H1 (cell line): ENCODE results near the gene JAKMIP1. TPM values are rescaled to one million over a fixed set of nuclear protein-coding genes. Genes with fewer than 3 reads are reported as not detected.
A peak's percentile ranks its signal among the peaks of the same experiment; 100 is the strongest.

ENCODE experiments used
- CTCF ChIA-PET: fragments of 300-600 bp; sonication (Branson Sonifier 250); formaldehyde crosslinking; loops from one replicate; lab custom pipeline; 2021; ENCODE audit not compliant: partially characterized antibody; lab: Charles Lee
- POLR2A ChIA-PET: fragments of 300-600 bp; sonication (Branson Sonifier 250); formaldehyde crosslinking; loops from one replicate; lab custom pipeline; 2021; ENCODE audit warnings: inconsistent platforms; ENCODE audit not compliant: partially characterized antibody; lab: Charles Lee
- DNase-seq, 2 experiments: peaks; one replicate each; pipeline versions ENCODE4 v3.0.0 to v3.0.0-alpha.2; 2010 to 2022; ENCODE audit warnings: low spot score in 2 of 2, low read depth in 1 of 2, mixed read lengths in 1 of 2
- FAIRE-seq: peaks from 2 replicates; lab custom pipeline; 2011; peaks lifted over from hg19 to GRCh38; lab: Jason Lieb, UNC
- H2AFZ ChIP-seq: 2 replicates; pipeline ENCODE4 v1.8.1; 2012; ENCODE audit warnings: low read length, inconsistent platforms
- H2AK5ac ChIP-seq: 2 replicates; pipeline ENCODE4 v1.6.1; 2013; ENCODE audit warnings: low read depth, low read length
- H2BK120ac ChIP-seq: replicated peaks from 2 replicates; pipeline ENCODE3; 2013; ENCODE audit warnings: low read depth, low read length, inconsistent platforms
- H2BK12ac ChIP-seq: 2 replicates; pipeline ENCODE4 v1.6.1; 2013; ENCODE audit warnings: low read depth, low read length
- H2BK15ac ChIP-seq: 2 replicates; pipeline ENCODE4 v1.6.1; 2013; ENCODE audit warnings: low read length
- H2BK20ac ChIP-seq: 2 replicates; pipeline ENCODE4 v1.6.1; 2013; ENCODE audit warnings: low read length
- H2BK5ac ChIP-seq: 2 replicates; pipeline ENCODE4 v1.6.1; 2013; ENCODE audit warnings: low read depth, low read length
- H3K14ac ChIP-seq: 2 replicates; pipeline ENCODE4 v1.6.1; 2013; ENCODE audit warnings: inconsistent platforms; ENCODE audit not compliant: insufficient read length
- H3K18ac ChIP-seq: 2 replicates; pipeline ENCODE4 v1.6.1; 2013; ENCODE audit warnings: low read length; ENCODE audit errors: extremely low read depth
- H3K23ac ChIP-seq: 2 replicates; pipeline ENCODE4 v1.6.1; 2013; ENCODE audit warnings: inconsistent platforms; ENCODE audit not compliant: insufficient read length
- H3K23me2 ChIP-seq: 2 replicates; pipeline ENCODE4 v1.6.1; 2013; ENCODE audit warnings: low read depth, low read length
- H3K27ac ChIP-seq: 2 replicates; pipeline ENCODE4 v1.6.1; 2011; ENCODE audit warnings: low read depth, low read length, inconsistent platforms
- H3K27me3 ChIP-seq, 4 experiments: replicated peaks in 1 of 4; 1 replicate in 1 of 4; 2 replicates in 3 of 4; pipeline versions ENCODE4 v1.6.1 to v1.8.1; 2011 to 2013; ENCODE audit warnings: low read length in 3 of 4, mild to moderate bottlenecking in 3 of 4, inconsistent platforms in 2 of 4, mixed read lengths in 2 of 4, moderate library complexity in 1 of 4; ENCODE audit not compliant: control insufficient read depth in 3 of 4, insufficient read depth in 3 of 4; ENCODE audit errors: extremely low read depth in 1 of 4
- H3K36me3 ChIP-seq, 4 experiments: 2 replicates each; pipeline versions ENCODE4 v1.6.1 to v1.8.1; 2011 to 2013; ENCODE audit warnings: mild to moderate bottlenecking in 4 of 4, low read length in 3 of 4, moderate library complexity in 2 of 4, control low read depth in 1 of 4, inconsistent platforms in 1 of 4; ENCODE audit not compliant: insufficient read depth in 4 of 4, control insufficient read depth in 2 of 4
- H3K4ac ChIP-seq: replicated peaks from 2 replicates; pipeline ENCODE3; 2013; ENCODE audit warnings: low read length, low read depth, mixed read lengths, inconsistent platforms; ENCODE audit not compliant: insufficient read length
- H3K4me1 ChIP-seq, 4 experiments: replicated peaks in 1 of 4; 1 replicate in 1 of 4; 2 replicates in 3 of 4; pipeline versions ENCODE4 v1.6.1 to v1.8.1; 2011 to 2013; ENCODE audit warnings: low read length in 3 of 4, inconsistent platforms in 2 of 4, mixed read lengths in 1 of 4; ENCODE audit not compliant: insufficient read depth in 4 of 4, control insufficient read depth in 3 of 4
- H3K4me2 ChIP-seq, 2 experiments: 2 replicates each; pipeline versions ENCODE4 v1.6.1 to v1.8.1; 2011 to 2013; ENCODE audit warnings: low read depth in 2 of 2, low read length in 2 of 2, control low read depth in 1 of 2, inconsistent platforms in 1 of 2, mild to moderate bottlenecking in 1 of 2; ENCODE audit not compliant: insufficient read depth in 1 of 2
- H3K4me3 ChIP-seq, 4 experiments: fragments of 200-600, 300-600 bp in 1 of 4; sonication (generic), shearing (Covaris generic), sonication (Bioruptor Twin) in 1 of 4; 2 replicates each; pipeline versions ENCODE4 v1.5.1 to v1.8.1; 2011 to 2016; ENCODE audit warnings: low read length in 4 of 4, low read depth in 3 of 4, control low read depth in 2 of 4, inconsistent platforms in 2 of 4, mild to moderate bottlenecking in 2 of 4, mixed read lengths in 1 of 4, moderate library complexity in 1 of 4; ENCODE audit not compliant: insufficient read depth in 2 of 4; ENCODE audit errors: extremely low read depth in 1 of 4
- H3K56ac ChIP-seq: replicated peaks from 2 replicates; pipeline ENCODE3; 2013; ENCODE audit warnings: low read depth, mild to moderate bottlenecking, mixed read lengths, low read length, inconsistent platforms; ENCODE audit not compliant: insufficient read length
- H3K79me1 ChIP-seq: 2 replicates; pipeline ENCODE4 v1.6.1; 2013; ENCODE audit warnings: low read depth, low read length, control low read depth
- H3K79me2 ChIP-seq, 2 experiments: 2 replicates each; pipeline versions ENCODE4 v1.6.1 to v1.8.1; 2012 to 2013; ENCODE audit warnings: low read length in 2 of 2, mild to moderate bottlenecking in 2 of 2, inconsistent platforms in 1 of 2; ENCODE audit not compliant: insufficient read depth in 2 of 2, control insufficient read depth in 1 of 2
- H3K9ac ChIP-seq, 4 experiments: replicated peaks in 1 of 4; 1 replicate in 1 of 4; 2 replicates in 3 of 4; pipeline versions ENCODE4 v1.6.1 to v1.8.1; 2011 to 2013; ENCODE audit warnings: low read depth in 3 of 4, low read length in 3 of 4, control low read depth in 2 of 4, mild to moderate bottlenecking in 2 of 4, moderate library complexity in 2 of 4, inconsistent platforms in 1 of 4; ENCODE audit errors: extremely low read depth in 1 of 4
- H3K9me3 ChIP-seq, 2 experiments: 2 replicates each; pipeline versions ENCODE4 v1.6.1 to v1.8.1; 2012 to 2013; ENCODE audit warnings: mild to moderate bottlenecking in 2 of 2, moderate library complexity in 2 of 2, control low read depth in 1 of 2, inconsistent platforms in 1 of 2, low read depth in 1 of 2, low read length in 1 of 2, mixed read lengths in 1 of 2; ENCODE audit not compliant: insufficient read depth in 2 of 2
- H4K20me1 ChIP-seq, 2 experiments: replicated peaks in 1 of 2; 2 replicates each; pipeline versions ENCODE3 to v1.8.1; 2011 to 2013; ENCODE audit warnings: inconsistent platforms in 2 of 2, low read length in 2 of 2, mild to moderate bottlenecking in 1 of 2; ENCODE audit not compliant: insufficient read depth in 2 of 2, control insufficient read depth in 1 of 2
- H4K5ac ChIP-seq: 2 replicates; pipeline ENCODE4 v1.6.1; 2013; ENCODE audit warnings: low read length, low read depth, mixed read lengths, inconsistent platforms; ENCODE audit not compliant: insufficient read length
- H4K8ac ChIP-seq: 2 replicates; pipeline ENCODE4 v1.8.0; 2013; ENCODE audit warnings: mild to moderate bottlenecking, moderate library complexity, low read length, inconsistent platforms; ENCODE audit not compliant: insufficient read depth; ENCODE audit errors: extremely low read depth
- H4K91ac ChIP-seq: replicated peaks from 2 replicates; pipeline ENCODE3; 2013; ENCODE audit warnings: low read length, mixed read lengths, inconsistent platforms; ENCODE audit not compliant: insufficient read length
- CREB1 ChIP-seq: IDR thresholded peaks from 2 replicates; pipeline ENCODE4 v1.6.1; 2012; ENCODE audit warnings: inconsistent platforms
- EP300 ChIP-seq, 2 experiments: IDR thresholded peaks; 1 replicate in 1 of 2; 2 replicates in 1 of 2; pipeline ENCODE4 v1.6.1; 2011 to 2012; ENCODE audit warnings: low read depth in 2 of 2, low read length in 2 of 2, mild to moderate bottlenecking in 2 of 2, borderline replicate concordance in 1 of 2, inconsistent platforms in 1 of 2, moderate library complexity in 1 of 2
- GABPA ChIP-seq: IDR thresholded peaks from 2 replicates; pipeline ENCODE4 v1.6.1; 2011; ENCODE audit warnings: mild to moderate bottlenecking, low read length, moderate library complexity, borderline replicate concordance; ENCODE audit not compliant: insufficient read depth
- HDAC6 ChIP-seq: IDR thresholded peaks from one replicate; pipeline ENCODE4 v1.7.1; 2012; ENCODE audit warnings: low read depth, mild to moderate bottlenecking, inconsistent platforms, low read length, moderate library complexity
- KDM1A ChIP-seq: fragments of 200-600, 300-600 bp; sonication (generic); IDR thresholded peaks from 2 replicates; pipeline ENCODE4 v1.7.1; 2016; ENCODE audit warnings: mild to moderate bottlenecking, low read length, borderline replicate concordance
- KDM5A ChIP-seq: fragments of 200-600 bp; IDR thresholded peaks from 2 replicates; pipeline ENCODE4 v1.7.1; 2012; ENCODE audit warnings: mild to moderate bottlenecking, low read length, inconsistent platforms, mixed read lengths
- NANOG ChIP-seq: IDR thresholded peaks from 2 replicates; pipeline ENCODE4 v1.6.1; 2011; ENCODE audit warnings: low read length, low read depth, mild to moderate bottlenecking, inconsistent platforms; ENCODE audit not compliant: insufficient read depth, poor library complexity, severe bottlenecking
- SIRT6 ChIP-seq: IDR thresholded peaks from one replicate; pipeline ENCODE4 v1.7.1; 2012; ENCODE audit warnings: low read length, inconsistent platforms
- SIX5 ChIP-seq: IDR thresholded peaks from 2 replicates; pipeline ENCODE4 v1.6.1; 2011; ENCODE audit warnings: mild to moderate bottlenecking, low read depth, low read length
- SP4 ChIP-seq: IDR thresholded peaks from 2 replicates; pipeline ENCODE4 v1.6.1; 2012; ENCODE audit warnings: low read length, inconsistent platforms
- SUZ12 ChIP-seq: fragments of 200-600 bp; sonication (generic); IDR thresholded peaks from 2 replicates; pipeline ENCODE4 v1.6.1; 2012; ENCODE audit warnings: mild to moderate bottlenecking, inconsistent platforms, low read length, moderate library complexity, mixed read lengths
- TAF7 ChIP-seq: optimal IDR thresholded peaks from 2 replicates; pipeline ENCODE3; 2011; ENCODE audit warnings: low read depth, mild to moderate bottlenecking, inconsistent platforms, low read length, moderate library complexity, borderline replicate concordance
- YY1 ChIP-seq: IDR thresholded peaks from 2 replicates; pipeline ENCODE4 v1.6.1; 2011; ENCODE audit warnings: low read depth, mild to moderate bottlenecking, low read length
- ZNF274 ChIP-seq: IDR thresholded peaks from 2 replicates; pipeline ENCODE4 v1.7.0; 2012; ENCODE audit warnings: low read length, borderline replicate concordance; ENCODE audit errors: extremely low read depth
- WGBS, 2 experiments: shearing (Covaris generic) in 1 of 2; methylation state at CpG; one replicate each; pipeline versions ENCODE4 v1.1.6 to v1.1.7; 2013 to 2015; ENCODE audit warnings: low lambda C conversion rate in 2 of 2, mixed read lengths in 2 of 2, inconsistent platforms in 1 of 2, low coverage in 1 of 2, missing lambda C conversion rate in 1 of 2; ENCODE audit not compliant: insufficient replicate concordance in 2 of 2, insufficient coverage in 1 of 2, insufficient read length in 1 of 2; ENCODE audit errors: extremely low coverage in 1 of 2, missing lambda C conversion rate in 1 of 2; 5-methylcytosine and 5-hydroxymethylcytosine counted together
- polyA plus RNA-seq, 7 experiments: library from polyadenylated mRNA; depleted of rRNA in 3 of 7; stranded (reverse) in 5 of 7; unstranded in 2 of 7; fragments of >200 nt in 5 of 7; fragments of 200-250 nt in 2 of 7; gene quantifications; 1 replicate in 5 of 7; 2 replicates in 1 of 7; 4 replicates in 1 of 7; pipeline versions ENCODE4 v1.2.1 to v1.2.3, GENCODE V29; 2011 to 2013; ENCODE audit warnings: missing spikeins in 2 of 7, mixed read lengths in 2 of 7
- total RNA-seq: library from RNA; stranded (reverse); fragmentation: NEBNext Ultra II Directional; extraction: Animal tissue kit (Norgen Biotek cat#: 25700); gene quantifications from 2 replicates; pipeline ENCODE4 v1.2.1, GENCODE V29; 2021

Gene JAKMIP1
- total and polyA plus RNA-seq, 2 of the 8 experiments (the other 6 are each of a cell fraction or from before 2014, with no cell fraction given), result 2.5 to 4.4 TPM

DNA sequence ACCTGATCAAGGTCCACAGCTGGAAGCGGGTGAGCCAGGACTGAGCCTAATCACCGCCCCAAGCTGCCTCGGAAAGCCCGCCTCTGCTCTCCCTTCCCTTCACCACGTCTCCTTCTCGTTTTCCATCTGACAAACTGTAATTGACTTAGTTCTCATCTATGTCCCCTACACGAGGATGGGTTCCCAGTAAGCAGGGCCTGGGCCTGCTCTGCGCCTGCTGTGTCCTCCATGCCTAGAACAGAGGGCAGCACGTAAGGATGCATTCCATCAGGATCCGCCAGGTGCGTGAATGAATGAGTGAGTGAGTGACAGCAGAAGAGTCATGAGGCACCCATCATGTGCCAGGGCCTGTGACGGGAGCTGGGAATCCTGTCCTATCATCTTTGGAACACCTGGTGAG lies 86.7 kb downstream of the JAKMIP1 start:
- no peak overlapping the region for H3K4me2 ChIP-seq
- no peak overlapping the region for H3K56ac ChIP-seq
- no peak overlapping the region for H2BK12ac ChIP-seq
- H3K18ac ChIP-seq, result no peak overlapping the region
- 0 out of 2 replicates have a peak overlapping the region, but pooled peaks have one; percentile 2 for H2BK15ac ChIP-seq
- no peak overlapping the region for H3K14ac ChIP-seq
- no peak overlapping the region; the same call in 1 of the 2 replicates for H4K8ac ChIP-seq
- H2AK5ac ChIP-seq, result no peak overlapping the region
- H3K9ac ChIP-seq, result no peak overlapping the region
- no peak overlapping the region for H3K27ac ChIP-seq
- no peaks in the 10 kb centered on the region for H3K79me2 ChIP-seq
- H3K23ac ChIP-seq, result no peak overlapping the region
- DNase-seq, result no peak
- peak overlapping the region; percentile 44 for H3K4ac ChIP-seq
- no peaks in the 10 kb centered on the region; the same call in 1 of the 2 replicates for H3K79me1 ChIP-seq
- no peak overlapping the region for H2BK5ac ChIP-seq
- H3K23me2 ChIP-seq, result no peaks in the 10 kb centered on the region
- H2BK120ac ChIP-seq, result no peak overlapping the region
- 91% methylated on average over 12 of the region's 12 CpGs; no CpG with 5 or more reads in 1 of the 2 experiments for WGBS, 2 experiments
- peaks cover 12 to 29% (median 20%) of the 10 kb centered on the region in 4 experiments for H3K4me1 ChIP-seq
- no peak for FAIRE-seq
- POLR2A ChIA-PET, result no interaction called here
- no peak overlapping the region for H4K5ac ChIP-seq
- H2AFZ ChIP-seq, result no peak overlapping the region
- no peak overlapping the region for H3K4me3 ChIP-seq
- no peaks in the 10 kb centered on the region for H3K9me3 ChIP-seq
- no peak overlapping the region for H2BK20ac ChIP-seq
- no peaks in the 10 kb centered on the region for H3K36me3 ChIP-seq
- CTCF ChIA-PET, result interaction anchor here (1.5 to 4.6 kb wide), 3 partner anchors 25 to 115 kb away, joined by 3 to 23 read pairs (median 22); no protein-coding TSS in a partner anchor
- H4K20me1 ChIP-seq, result no peaks in the 10 kb centered on the region
- H3K27me3 ChIP-seq, result no peaks in the 10 kb centered on the region; a peak in 2 of 7 replicates
- H4K91ac ChIP-seq, result no peak overlapping the region
- TF ChIP-seq SIRT6 (no peak), SUZ12 (no peak), ZNF274 (no peak), SP4 (no peak), EP300 (IDR thresholded peaks at IDR 0.05; ENCODE audit: borderline replicate concordance in 1 of 2, low read depth in 2 of 2, low read length in 2 of 2) (no peak), YY1 (no peak), NANOG (no peak), KDM5A (no peak), SIX5 (no peak), TAF7 (no peak), KDM1A (no peak), CREB1 (no peak), GABPA (no peak), HDAC6 (no peak)
